ENCODE data around the gene MAPK7.

The MAPK7 gene

DNA sequence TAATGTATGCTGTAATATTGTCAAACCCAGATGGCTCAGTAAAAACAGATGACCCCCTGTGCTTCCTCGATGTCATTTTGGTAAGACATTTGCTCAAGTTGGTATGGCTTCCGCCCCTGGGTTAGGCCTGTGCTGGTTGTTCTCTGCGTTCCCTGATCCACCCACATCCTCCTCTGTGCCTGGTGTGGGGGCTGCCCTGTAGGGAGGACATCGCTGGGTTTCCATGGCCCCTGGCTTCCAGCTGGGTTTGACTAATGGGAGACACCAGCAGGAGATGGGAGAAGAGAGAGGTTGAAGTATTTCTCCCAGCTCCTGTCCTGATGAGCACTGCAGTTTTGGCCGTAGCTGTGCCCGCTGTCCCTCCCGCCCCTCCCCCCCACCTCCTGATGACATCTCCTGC, 13.1 kb downstream of the MAPK7 start:
- no peak overlapping the region for H3K4me3 ChIP-seq (ENCODE audit: low read length)
- TF ChIP-seq, protein P1, sequence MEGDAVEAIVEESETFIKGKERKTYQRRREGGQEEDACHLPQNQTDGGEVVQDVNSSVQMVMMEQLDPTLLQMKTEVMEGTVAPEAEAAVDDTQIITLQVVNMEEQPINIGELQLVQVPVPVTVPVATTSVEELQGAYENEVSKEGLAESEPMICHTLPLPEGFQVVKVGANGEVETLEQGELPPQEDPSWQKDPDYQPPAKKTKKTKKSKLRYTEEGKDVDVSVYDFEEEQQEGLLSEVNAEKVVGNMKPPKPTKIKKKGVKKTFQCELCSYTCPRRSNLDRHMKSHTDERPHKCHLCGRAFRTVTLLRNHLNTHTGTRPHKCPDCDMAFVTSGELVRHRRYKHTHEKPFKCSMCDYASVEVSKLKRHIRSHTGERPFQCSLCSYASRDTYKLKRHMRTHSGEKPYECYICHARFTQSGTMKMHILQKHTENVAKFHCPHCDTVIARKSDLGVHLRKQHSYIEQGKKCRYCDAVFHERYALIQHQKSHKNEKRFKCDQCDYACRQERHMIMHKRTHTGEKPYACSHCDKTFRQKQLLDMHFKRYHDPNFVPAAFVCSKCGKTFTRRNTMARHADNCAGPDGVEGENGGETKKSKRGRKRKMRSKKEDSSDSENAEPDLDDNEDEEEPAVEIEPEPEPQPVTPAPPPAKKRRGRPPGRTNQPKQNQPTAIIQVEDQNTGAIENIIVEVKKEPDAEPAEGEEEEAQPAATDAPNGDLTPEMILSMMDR (conservative IDR thresholded peaks at IDR 0.05; ENCODE audit: low read depth, low read length): no peak
- no peak for DNase-seq (ENCODE audit: low read depth)

DNA sequence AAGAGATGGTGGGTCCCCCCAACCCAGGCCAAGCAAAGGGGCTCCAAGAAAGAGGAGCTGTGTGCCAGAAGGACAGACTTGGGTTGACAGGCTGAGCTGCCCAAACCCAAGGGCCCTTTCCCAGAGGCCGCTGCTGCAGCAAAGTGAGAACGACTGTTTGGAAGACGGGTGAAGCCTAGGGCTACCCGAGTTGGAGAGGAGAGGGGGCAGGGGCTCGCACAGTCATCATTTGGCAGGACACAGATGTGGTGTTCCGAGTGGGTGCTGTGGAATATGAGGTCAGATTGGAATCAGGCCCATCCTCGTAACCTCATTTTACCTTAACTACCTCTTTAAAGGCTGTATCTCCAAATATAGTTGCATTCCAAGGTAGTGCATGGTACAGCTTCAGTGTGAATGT, 14.0 kb downstream of the MAPK7 start:
- DNase-seq (ENCODE audit: low read depth): no peak
- no peak overlapping the region for H3K4me3 ChIP-seq (ENCODE audit: low read length)
- TF ChIP-seq, protein P1 (conservative IDR thresholded peaks at IDR 0.05; ENCODE audit: low read depth, low read length): no peak

DNA sequence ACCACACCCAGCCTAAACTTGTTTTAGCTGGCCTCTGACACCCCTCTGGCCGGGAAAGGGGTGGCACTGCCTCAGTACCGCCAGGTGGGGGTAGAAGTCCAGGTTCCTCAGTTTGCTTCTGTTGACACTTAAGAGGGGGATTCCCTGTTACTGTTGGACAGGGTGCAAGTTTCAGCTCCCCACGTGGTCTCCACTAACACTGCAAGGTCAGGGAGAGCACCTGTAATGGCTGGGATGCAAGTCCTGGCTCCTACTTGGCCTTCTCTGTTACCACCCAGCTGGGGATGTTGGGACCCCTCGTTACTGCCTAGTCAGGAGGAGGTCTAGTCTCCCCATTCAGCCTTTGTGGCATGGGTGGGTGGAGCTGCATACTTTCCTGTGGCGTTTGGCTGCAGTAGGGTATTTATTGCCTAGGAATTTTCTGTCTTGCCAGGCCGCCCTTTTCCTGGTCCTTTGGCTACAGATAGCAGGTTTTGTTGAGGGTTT, 19.3 kb downstream of the MAPK7 start:
- no peak for DNase-seq (ENCODE audit: low read depth)

DNA sequence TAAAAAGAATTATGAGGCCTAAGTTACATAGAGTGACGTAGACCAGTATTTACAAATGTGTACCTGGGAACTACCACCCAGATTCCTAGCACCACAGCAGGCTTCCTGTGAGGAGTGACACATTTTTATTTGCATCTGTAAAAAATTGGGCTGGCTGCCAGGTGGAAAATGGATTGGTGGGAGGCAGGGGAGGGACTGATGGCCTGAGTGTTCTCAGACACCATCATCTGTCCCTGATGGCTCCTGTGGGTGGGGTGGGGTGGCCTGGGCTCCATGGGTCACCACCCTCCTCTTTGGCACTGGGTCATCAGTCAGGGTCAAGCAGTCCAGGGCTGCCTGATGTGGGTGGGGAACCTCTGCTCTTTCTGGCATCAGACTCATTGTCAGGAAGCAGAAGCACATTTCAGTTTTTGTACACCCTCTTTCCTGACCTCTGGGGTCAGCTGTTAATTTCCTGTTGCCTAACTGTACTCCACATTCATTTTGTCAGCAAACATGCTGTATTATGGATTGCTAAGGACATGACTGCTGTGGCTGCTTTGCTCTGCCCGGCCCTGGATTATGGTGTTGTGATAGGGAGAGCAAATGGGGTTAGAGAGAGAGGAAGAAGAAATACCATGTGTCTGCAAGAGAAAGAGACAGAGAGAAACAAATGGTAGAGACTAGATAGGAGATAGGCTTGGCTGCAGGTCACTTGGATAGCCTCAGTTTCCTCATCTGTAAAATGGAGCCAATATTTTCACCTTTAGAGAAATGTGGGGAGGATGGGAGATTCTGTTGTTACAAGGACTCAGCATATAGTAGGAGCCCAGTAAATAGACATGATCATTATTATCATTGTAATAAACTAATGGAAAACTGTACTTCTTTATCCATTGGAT, 20.2 kb downstream of the MAPK7 start:
- no peak overlapping the region for H3K4me3 ChIP-seq (ENCODE audit: low read length)
- TF ChIP-seq, protein P1 (conservative IDR thresholded peaks at IDR 0.05; ENCODE audit: low read depth, low read length): no peak
- no peak for DNase-seq (ENCODE audit: low read depth)

More for the DNA sequence above, 19.3 kb downstream of the MAPK7 start:
- no peak overlapping the region for H3K4me3 ChIP-seq (ENCODE audit: low read length)
- TF ChIP-seq, protein P1 (conservative IDR thresholded peaks at IDR 0.05; ENCODE audit: low read depth, low read length): no peak

DNA sequence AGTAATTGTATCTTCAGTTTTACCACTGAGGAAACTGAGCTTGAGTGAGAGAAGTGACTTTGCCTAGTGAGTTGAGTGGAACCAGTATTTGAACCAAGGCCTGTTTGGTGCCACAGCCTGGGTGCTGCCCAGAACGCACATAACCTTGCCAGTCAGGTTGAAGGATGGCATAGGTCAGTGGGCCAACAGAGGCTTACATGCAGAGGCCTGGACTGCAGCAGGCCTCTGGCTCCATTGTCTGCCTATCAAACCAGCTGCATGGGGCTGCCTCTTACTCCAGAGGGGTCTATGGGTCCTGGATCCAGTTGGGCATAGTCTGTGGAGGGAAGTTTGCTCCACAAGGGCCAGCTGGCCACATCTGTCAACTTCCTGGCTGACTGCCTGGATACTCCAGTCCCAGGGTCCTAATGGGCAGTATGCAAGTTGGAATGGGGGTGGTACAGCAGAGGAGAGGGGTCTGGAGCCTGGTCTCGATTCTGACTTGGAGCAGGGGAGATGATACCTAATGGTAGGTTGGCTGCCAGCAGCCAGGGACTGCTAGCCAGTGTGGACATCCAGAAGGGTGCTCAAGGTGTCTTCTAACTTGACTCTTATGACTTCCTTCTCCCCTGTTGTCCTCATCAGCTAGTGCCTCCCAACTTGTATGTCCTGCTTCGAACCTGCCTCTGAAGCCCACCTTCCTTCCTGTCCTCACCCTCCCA, 21.6 kb downstream of the MAPK7 start:
- H3K4me3 ChIP-seq (ENCODE audit: low read length): no peak overlapping the region
- TF ChIP-seq, protein P1 (conservative IDR thresholded peaks at IDR 0.05; ENCODE audit: low read depth, low read length): no peak
- DNase-seq (ENCODE audit: low read depth): no peak

DNA sequence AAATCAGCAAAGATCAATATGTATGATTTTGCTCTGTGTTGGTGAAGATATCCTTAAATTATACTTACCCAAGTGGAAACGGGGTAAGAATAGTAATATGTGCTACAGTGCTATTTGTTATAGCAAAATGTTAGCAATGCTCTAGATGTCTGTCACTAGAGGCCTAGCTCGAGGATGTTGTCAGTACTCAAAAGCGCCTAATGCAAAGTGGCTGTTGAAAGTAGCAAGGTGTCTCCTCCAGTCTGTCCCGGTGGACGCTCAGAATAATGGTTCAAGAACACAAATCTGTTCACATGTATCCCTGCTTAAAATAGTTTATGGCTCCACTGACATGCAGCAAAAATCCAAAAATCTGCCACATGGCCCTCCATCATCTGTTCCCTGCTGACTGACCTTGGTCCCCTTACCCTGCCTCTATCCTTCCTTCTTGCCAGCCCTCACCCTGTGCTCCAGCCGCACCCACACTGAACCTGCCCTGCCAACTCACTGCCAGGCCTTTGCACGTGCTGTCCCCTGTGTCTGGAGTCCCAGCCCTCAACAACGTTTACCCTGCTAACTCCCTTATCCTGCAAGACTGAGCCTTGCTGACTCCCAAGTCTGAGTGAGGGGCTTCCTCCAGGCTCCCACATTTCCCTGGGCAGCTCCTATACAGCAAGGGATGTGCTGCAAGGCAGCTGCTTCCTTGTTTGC, 23.2 kb downstream of the MAPK7 start:
- H3K4me3 ChIP-seq (ENCODE audit: low read length): no peak overlapping the region
- no peak for DNase-seq (ENCODE audit: low read depth)
- TF ChIP-seq, protein P1 (conservative IDR thresholded peaks at IDR 0.05; ENCODE audit: low read depth, low read length): no peak
